GM13976 (cell line): ENCODE results near the gene SYCE3.

Experiments
- DNase-seq: peaks from one replicate; pipeline ENCODE4 v3.0.0; 2012; ENCODE audit warnings: low spot score
- in situ Hi-C: fragments of 300-500 bp; cut with MboI; formaldehyde crosslinking; loops from one replicate; pipeline ENCODE4 v1.12.0; 2022; ENCODE audit warnings: low sequenced_read_pairs, mixed read lengths, inconsistent platforms; ENCODE audit not compliant: unreplicated experiment
- TF ChIP-seq, protein P1 (sequence below): IDR thresholded peaks from 2 replicates; pipeline ENCODE4 v1.5.1; 2012; ENCODE audit warnings: borderline replicate concordance, mild to moderate bottlenecking; ENCODE audit not compliant: insufficient read depth; ENCODE audit errors: extremely low read depth, missing control alignments, control extremely low read depth

Gene SYCE3

GRCh38 chr22:50585781-50586180 lies 23.1 kb upstream of the SYCE3 start:
- in situ Hi-C loops: no loop called here
- TF ChIP-seq, protein P1, sequence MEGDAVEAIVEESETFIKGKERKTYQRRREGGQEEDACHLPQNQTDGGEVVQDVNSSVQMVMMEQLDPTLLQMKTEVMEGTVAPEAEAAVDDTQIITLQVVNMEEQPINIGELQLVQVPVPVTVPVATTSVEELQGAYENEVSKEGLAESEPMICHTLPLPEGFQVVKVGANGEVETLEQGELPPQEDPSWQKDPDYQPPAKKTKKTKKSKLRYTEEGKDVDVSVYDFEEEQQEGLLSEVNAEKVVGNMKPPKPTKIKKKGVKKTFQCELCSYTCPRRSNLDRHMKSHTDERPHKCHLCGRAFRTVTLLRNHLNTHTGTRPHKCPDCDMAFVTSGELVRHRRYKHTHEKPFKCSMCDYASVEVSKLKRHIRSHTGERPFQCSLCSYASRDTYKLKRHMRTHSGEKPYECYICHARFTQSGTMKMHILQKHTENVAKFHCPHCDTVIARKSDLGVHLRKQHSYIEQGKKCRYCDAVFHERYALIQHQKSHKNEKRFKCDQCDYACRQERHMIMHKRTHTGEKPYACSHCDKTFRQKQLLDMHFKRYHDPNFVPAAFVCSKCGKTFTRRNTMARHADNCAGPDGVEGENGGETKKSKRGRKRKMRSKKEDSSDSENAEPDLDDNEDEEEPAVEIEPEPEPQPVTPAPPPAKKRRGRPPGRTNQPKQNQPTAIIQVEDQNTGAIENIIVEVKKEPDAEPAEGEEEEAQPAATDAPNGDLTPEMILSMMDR: no peak
- DNase-seq: no peak

- in situ Hi-C loops: no loop called here
- TF ChIP-seq, protein P1: no peak
- DNase-seq: no peak
Measured at GRCh38 chr22:50585238-50585637, 22.5 kb upstream of the SYCE3 start.

DNA sequence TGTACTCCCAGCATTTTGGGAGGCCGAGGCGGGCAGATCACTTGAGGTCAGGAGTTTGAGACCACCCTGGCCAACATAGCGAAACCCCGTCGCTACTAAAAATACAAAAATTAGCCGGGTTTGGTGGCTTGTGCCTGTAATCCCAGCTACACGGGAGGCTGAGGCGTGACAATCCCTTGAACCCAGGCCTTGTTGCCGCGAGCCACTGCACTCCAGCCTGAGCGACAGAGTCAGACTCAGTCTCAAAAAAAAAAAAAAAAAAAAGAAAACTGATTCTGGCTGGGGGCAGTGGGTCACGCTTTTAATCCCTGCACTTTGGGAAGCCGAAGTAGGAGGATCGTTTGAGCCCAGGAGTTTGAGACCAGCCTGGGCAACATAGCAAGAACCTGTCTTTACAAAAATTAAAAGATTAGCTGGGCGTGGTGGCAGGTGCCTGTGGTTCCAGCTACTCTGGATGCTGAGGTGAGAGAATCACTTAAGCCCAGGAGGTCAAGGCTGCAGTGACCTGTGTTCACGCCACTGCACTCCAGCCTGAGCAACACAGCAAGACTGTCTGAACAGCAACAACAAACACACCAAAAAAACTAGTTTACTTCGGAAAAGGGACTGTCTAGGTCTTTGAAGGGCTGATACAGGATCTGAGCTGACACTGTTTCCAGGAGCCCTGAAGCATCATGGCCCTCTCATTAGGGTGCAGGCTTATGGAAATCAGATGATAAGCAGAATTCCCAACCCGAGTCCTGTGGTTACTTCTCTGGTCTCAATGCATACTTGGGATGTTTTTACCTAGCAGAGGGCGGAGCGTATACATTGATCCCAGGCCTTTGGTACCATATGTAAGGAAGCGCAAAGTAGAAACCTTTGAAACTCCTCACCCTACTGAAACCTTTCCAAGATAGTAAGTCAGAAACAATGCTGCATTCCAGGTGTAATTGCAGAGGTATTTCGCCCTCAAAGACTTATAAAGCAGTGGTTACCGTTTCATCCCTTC lies 21.7 kb upstream of the SYCE3 start:
- in situ Hi-C loops: no loop called here
- no peak for DNase-seq
- TF ChIP-seq, protein P1: no peak

- TF ChIP-seq, protein P1: no peak
- in situ Hi-C loops: no loop called here
- no peak for DNase-seq
Measured at GRCh38 chr22:50583294-50583861, 20.7 kb upstream of the SYCE3 start.

- DNase-seq: peak; percentile 100
- in situ Hi-C loops: no loop called here
- TF ChIP-seq, protein P1: peak; percentile 7
Measured at GRCh38 chr22:50582493-50583293, 20.0 kb upstream of the SYCE3 start, which contains the start of gene CHKB. Gene CHKB, minus strand, starts transcription at chr22:50582849. Its CDS starts 68 bp downstream, at chr22:50582781.

- TF ChIP-seq, protein P1: no peak
- DNase-seq: peak; percentile 58
- in situ Hi-C loops: no loop called here
Measured at GRCh38 chr22:50581950-50582492, 19.3 kb upstream of the SYCE3 start.
